ENCODE results near the gene LILRA6. TPM values are rescaled to one million over a fixed set of nuclear protein-coding genes. Genes with fewer than 3 reads are reported as not detected.
A peak's percentile ranks its signal among the peaks of the same experiment; 100 is the strongest.
"Not testable (repeated sequence)": the region's sequence is repeated elsewhere in the genome, so short reads cannot be mapped to it uniquely, and the experiment has no call there.

The LILRA6 gene
- total RNA-seq, 1 experiment from 2014 or later: 0.08 TPM

DNA sequence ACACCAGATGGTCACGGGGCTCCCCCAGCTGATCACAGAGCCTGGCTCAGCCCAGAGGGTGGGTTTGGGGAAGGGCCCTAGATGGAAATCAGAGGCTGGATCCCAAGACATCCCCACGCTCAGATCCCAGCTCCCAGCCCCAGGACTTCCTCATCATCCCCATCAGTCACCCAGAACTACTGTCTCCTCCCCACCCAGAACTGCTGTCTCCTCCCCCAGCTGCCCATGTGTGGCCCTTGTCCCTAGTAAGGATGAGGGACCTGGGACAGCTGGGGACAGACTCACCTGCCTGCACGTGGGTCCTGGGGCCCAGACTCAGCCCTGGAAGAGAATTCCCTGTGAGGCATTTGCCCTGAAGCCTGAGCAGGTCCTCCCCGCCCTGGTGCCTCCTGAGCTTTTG, 356 bp downstream of the LILRA6 start:
- DNase-seq (ENCODE audit: low read depth, low spot score); POLR2A ChIA-PET; intact Hi-C loops (cut with micrococcal nuclease; ENCODE audit: unreplicated experiment); H3K27ac ChIP-seq (ENCODE audit: low read length); H3K27me3 ChIP-seq (ENCODE audit: control insufficient read depth, insufficient read depth, low read length); ATAC-seq; BruUV-seq (replicated peaks); H3K9me3 ChIP-seq (ENCODE audit: control insufficient read depth, insufficient read depth, low read depth, low read length); H3K36me3 ChIP-seq (ENCODE audit: control insufficient read depth, insufficient read depth, low read length); CTCF ChIA-PET; H3K4me1 ChIP-seq (ENCODE audit: control insufficient read depth, insufficient read depth, low read length); H3K4me3 ChIP-seq (ENCODE audit: low read depth in 2 of 2, low read length in 2 of 2); in situ Hi-C loops (cut with HindIII; ENCODE audit: low pct_unique_long_range_greater_than_20kb, low sequenced_read_pairs): not testable (repeated sequence)

DNA sequence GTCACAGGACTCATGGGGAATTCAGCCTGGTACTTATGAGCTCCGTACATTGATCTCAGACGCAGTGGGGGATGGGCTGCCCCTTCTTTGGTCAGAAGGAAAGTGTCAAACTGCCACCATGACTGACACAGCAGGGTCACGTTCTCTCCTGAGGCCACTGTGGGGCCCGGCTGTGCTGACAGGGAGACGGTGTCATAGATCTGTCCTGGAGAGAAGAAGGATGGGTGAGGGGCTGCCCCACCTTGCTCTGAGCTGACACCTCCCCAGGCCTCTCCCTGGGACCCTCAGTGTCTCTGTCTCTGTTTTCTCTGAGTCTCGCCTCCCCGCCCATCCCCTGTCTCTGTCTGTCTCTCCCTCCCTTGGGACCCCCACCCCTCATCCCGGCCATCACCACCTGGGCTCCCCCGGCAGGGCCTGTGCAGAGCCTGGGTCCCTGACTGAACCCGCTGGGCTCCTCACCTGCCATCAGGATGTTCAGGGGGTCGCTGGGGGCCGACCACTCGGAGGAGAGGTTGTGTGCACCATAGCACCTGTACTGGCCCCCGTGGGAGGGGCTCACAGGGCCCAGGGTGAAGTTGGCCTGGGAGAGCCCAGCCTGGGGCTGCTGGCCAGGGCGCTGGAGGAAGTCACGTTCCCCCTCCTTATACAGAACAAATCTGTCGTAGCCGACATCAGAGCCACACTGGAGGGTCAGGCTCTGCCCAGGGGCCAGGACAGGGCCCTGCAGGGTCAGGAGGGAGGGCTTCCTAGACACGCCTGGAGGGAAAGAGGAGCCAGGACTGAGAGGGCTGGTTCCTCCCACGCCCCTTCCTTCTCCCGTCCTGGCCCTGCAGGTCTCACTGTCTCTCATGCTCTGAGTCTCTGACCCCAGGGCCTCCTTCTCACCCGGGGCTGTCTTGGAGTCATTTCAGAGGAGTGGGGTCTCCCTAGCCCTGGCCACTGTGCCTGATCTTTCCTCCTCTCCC, 1.9 kb downstream of the LILRA6 start:
- H3K4me1 ChIP-seq (ENCODE audit: control insufficient read depth, insufficient read depth, low read length); DNase-seq (ENCODE audit: low read depth, low spot score); in situ Hi-C loops (cut with HindIII; ENCODE audit: low pct_unique_long_range_greater_than_20kb, low sequenced_read_pairs); CTCF ChIA-PET; H3K4me3 ChIP-seq (ENCODE audit: low read depth in 2 of 2, low read length in 2 of 2); H3K27me3 ChIP-seq (ENCODE audit: control insufficient read depth, insufficient read depth, low read length); H3K36me3 ChIP-seq (ENCODE audit: control insufficient read depth, insufficient read depth, low read length); intact Hi-C loops (cut with micrococcal nuclease; ENCODE audit: unreplicated experiment); POLR2A ChIA-PET; H3K9me3 ChIP-seq (ENCODE audit: control insufficient read depth, insufficient read depth, low read depth, low read length); H3K27ac ChIP-seq (ENCODE audit: low read length); BruUV-seq (replicated peaks): not testable (repeated sequence)
- ATAC-seq: peak; percentile 57

GRCh38 chr19:54239491-54240371, 2.9 kb downstream of the LILRA6 start:
- POLR2A ChIA-PET; H3K4me3 ChIP-seq (ENCODE audit: low read depth in 2 of 2, low read length in 2 of 2); H3K27me3 ChIP-seq (ENCODE audit: control insufficient read depth, insufficient read depth, low read length); H3K4me1 ChIP-seq (ENCODE audit: control insufficient read depth, insufficient read depth, low read length); H3K9me3 ChIP-seq (ENCODE audit: control insufficient read depth, insufficient read depth, low read depth, low read length); in situ Hi-C loops (cut with HindIII; ENCODE audit: low pct_unique_long_range_greater_than_20kb, low sequenced_read_pairs); H3K36me3 ChIP-seq (ENCODE audit: control insufficient read depth, insufficient read depth, low read length); H3K27ac ChIP-seq (ENCODE audit: low read length); DNase-seq (ENCODE audit: low read depth, low spot score); BruUV-seq (replicated peaks); intact Hi-C loops (cut with micrococcal nuclease; ENCODE audit: unreplicated experiment): not testable (repeated sequence)
- ATAC-seq: peak; percentile 74
- CTCF ChIA-PET: interaction anchor here (0.5 kb wide), 1 partner anchor 201 kb away, joined by 5 read pairs; no protein-coding TSS in a partner anchor

DNA sequence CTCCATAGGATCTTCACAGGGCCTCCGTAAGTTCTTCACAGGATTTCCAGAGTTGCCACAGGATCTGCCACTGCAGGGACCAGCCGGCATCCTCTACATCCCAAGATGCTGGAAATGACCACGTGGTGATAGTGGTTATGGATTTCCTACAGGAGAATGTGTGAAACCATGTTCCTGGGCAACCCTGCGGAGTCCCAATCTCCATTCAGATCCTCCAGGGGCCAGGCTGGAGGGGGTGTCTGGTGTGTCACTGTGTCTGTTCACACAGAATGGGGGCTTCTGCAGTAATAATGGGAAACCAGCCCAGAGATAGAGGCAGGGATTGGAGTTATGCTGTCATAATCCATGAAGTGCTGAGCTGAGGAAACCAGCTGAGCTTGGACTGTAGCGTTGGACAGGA, 8.6 kb downstream of the LILRA6 start:
- POLR2A ChIA-PET: no interaction called here
- Histone ChIP-seq H3K9me3 (ENCODE audit: control insufficient read depth, insufficient read depth, low read depth, low read length) (no peaks in the 10 kb centered on the region), H3K27me3 (ENCODE audit: control insufficient read depth, insufficient read depth, low read length) (no peaks in the 10 kb centered on the region), H3K36me3 (ENCODE audit: control insufficient read depth, insufficient read depth, low read length) (no peaks in the 10 kb centered on the region), H3K4me3 (ENCODE audit: low read depth in 2 of 2, low read length in 2 of 2) (no peak overlapping the region), H3K4me1 (ENCODE audit: control insufficient read depth, insufficient read depth, low read length) (peaks cover 4% of the 10 kb centered on the region; the same call in 1 of the 2 replicates), H3K27ac (ENCODE audit: low read length) (no peak overlapping the region)
- intact Hi-C loops (cut with micrococcal nuclease; ENCODE audit: unreplicated experiment) (no loop called here), in situ Hi-C loops (cut with HindIII; ENCODE audit: low pct_unique_long_range_greater_than_20kb, low sequenced_read_pairs) (no loop called here)
- CTCF ChIA-PET: no interaction called here
- no peak for TF ChIP-seq TCF7L2 (IDR thresholded peaks at IDR 0.05; ENCODE audit: low read depth, low read length)
- no peak for TF ChIP-seq POLR2AphosphoS5 (IDR thresholded peaks at IDR 0.05; ENCODE audit: low read depth, low read length)
- TF ChIP-seq REST (IDR thresholded peaks at IDR 0.05; ENCODE audit: insufficient read depth in 1 of 2, low read depth in 2 of 2, low read length in 1 of 2): no peak
- no peak for TF ChIP-seq SIN3A (IDR thresholded peaks at IDR 0.05; ENCODE audit: borderline replicate concordance, insufficient read depth, low read depth, low read length)
- TF ChIP-seq, protein P1, sequence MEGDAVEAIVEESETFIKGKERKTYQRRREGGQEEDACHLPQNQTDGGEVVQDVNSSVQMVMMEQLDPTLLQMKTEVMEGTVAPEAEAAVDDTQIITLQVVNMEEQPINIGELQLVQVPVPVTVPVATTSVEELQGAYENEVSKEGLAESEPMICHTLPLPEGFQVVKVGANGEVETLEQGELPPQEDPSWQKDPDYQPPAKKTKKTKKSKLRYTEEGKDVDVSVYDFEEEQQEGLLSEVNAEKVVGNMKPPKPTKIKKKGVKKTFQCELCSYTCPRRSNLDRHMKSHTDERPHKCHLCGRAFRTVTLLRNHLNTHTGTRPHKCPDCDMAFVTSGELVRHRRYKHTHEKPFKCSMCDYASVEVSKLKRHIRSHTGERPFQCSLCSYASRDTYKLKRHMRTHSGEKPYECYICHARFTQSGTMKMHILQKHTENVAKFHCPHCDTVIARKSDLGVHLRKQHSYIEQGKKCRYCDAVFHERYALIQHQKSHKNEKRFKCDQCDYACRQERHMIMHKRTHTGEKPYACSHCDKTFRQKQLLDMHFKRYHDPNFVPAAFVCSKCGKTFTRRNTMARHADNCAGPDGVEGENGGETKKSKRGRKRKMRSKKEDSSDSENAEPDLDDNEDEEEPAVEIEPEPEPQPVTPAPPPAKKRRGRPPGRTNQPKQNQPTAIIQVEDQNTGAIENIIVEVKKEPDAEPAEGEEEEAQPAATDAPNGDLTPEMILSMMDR (IDR thresholded peaks at IDR 0.05): no peak
- BruUV-seq (replicated peaks): no TSS peak
- ATAC-seq (no peak), DNase-seq (ENCODE audit: low read depth, low spot score) (no peak)
